HepG2 (cell line): Measurements from ENCODE around the gene ARHGEF26.

Experiments
- CCAR2 ChIP-seq: fragments of 200-400 bp; formaldehyde crosslinking; optimal IDR thresholded peaks from 2 replicates; pipeline ENCODE3; 2018; ENCODE audit warnings: low read depth, mild to moderate bottlenecking, low read length, moderate library complexity
- CEBPZ ChIP-seq: IDR thresholded peaks from 2 replicates; pipeline ENCODE4 v1.6.1; 2012; ENCODE audit warnings: low read length, improper control_type of control experiment
- CREB1 ChIP-seq, 2 experiments: fragments of 450-650 bp in 1 of 2; IDR thresholded peaks; 2 replicates each; pipeline ENCODE4 v1.6.1; 2016 to 2017; ENCODE audit warnings: control low read depth in 1 of 2, mild to moderate bottlenecking in 1 of 2, missing compliant biosample characterization in 1 of 2, missing genetic modification characterization in 1 of 2
- HDAC2 ChIP-seq: sonication (generic); formaldehyde crosslinking; IDR thresholded peaks from 2 replicates; pipeline ENCODE4 v1.4.0; 2020; ENCODE audit warnings: missing genetic modification reagents
- TAF1 ChIP-seq: sonication (generic); formaldehyde crosslinking; IDR thresholded peaks from 2 replicates; pipeline ENCODE4 v1.4.0; 2020; ENCODE audit warnings: missing genetic modification reagents
- YY1 ChIP-seq: IDR thresholded peaks from 2 replicates; pipeline ENCODE4 v1.6.1; 2011; ENCODE audit warnings: low read length, low read depth, moderate library complexity, mild to moderate bottlenecking; ENCODE audit not compliant: insufficient read depth, insufficient replicate concordance
- ZFP36 ChIP-seq: fragments of 150-350 bp; IDR thresholded peaks from 2 replicates; pipeline ENCODE4 v1.6.1; 2018; ENCODE audit warnings: borderline replicate concordance, low read length, low read depth; ENCODE audit not compliant: partially characterized antibody
- ZNF441 ChIP-seq: sonication (generic); formaldehyde crosslinking; IDR thresholded peaks from 2 replicates; pipeline ENCODE4 v1.7.0; 2021; ENCODE audit warnings: missing genetic modification reagents, borderline replicate concordance
- ZNF747 ChIP-seq: sonication (generic); formaldehyde crosslinking; IDR thresholded peaks from 2 replicates; pipeline ENCODE4 v1.8.1; 2023; ENCODE audit warnings: missing genetic modification reagents, mild to moderate bottlenecking, borderline replicate concordance

- no peak for TF ChIP-seq ZNF441
- no peak for TF ChIP-seq CREB1 (IDR thresholded peaks at IDR 0.05)
- no peak for TF ChIP-seq CREB1 (CRISPR knock-in tag; IDR thresholded peaks at IDR 0.05)
- no peak for TF ChIP-seq CEBPZ
- TF ChIP-seq CCAR2: no peak
- no peak for TF ChIP-seq TAF1 (CRISPR knock-in tag)
- TF ChIP-seq HDAC2: no peak
- TF ChIP-seq YY1: no peak
- TF ChIP-seq ZFP36: no peak
- no peak for TF ChIP-seq ZNF747 (CRISPR knock-in tag)
Observed at GRCh38 chr3:154220462-154220861, 99.3 kb downstream of the ARHGEF26 start.
